ENCODE results near the gene UTF1.

UTF1 gene

DNA sequence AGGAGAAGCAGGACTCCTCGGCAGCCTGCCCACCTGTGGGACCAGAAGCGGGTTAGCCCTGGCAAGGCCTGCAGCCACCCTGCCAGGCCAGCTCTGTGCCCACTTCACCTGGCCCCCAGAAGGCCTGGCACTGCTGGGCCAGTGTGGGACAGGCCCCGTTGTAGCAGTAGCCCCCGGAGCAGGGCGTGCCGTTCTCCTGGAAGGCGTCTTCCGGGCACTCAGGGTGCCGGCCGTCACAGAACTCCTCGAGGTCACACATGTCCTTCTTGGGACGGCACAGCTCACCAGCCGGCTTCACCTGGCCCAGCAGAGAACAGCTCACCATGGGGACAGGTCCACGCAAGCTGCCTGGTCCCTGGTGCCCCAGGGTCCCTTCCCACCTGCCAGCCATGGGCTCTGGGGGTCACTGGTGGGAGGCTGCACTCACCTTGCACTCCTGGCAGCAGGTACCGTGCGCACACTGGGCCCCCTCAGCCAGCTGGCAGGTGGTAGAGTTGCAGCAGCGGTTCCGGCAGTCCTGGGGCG, 40.8 kb downstream of the UTF1 start:
- H3K4me2 ChIP-seq = no peak overlapping the region
- H3K36me3 ChIP-seq (ENCODE audit: insufficient read depth) = no peaks in the 10 kb centered on the region
- H3K9ac ChIP-seq = no peak overlapping the region
- H4K20me1 ChIP-seq (ENCODE audit: insufficient read depth) = no peaks in the 10 kb centered on the region
- no peak overlapping the region for H3K27ac ChIP-seq
- no peak overlapping the region for H3K4me3 ChIP-seq (IDR thresholded peaks at IDR 0.05; ENCODE audit: insufficient read depth, low read depth, low read length)
- H3K4me1 ChIP-seq (ENCODE audit: low read depth, poor library complexity, severe bottlenecking) = peaks cover 15% of the 10 kb centered on the region
- no peaks in the 10 kb centered on the region for H3K79me2 ChIP-seq (ENCODE audit: insufficient read depth, low read depth)
- TF ChIP-seq, protein P1, sequence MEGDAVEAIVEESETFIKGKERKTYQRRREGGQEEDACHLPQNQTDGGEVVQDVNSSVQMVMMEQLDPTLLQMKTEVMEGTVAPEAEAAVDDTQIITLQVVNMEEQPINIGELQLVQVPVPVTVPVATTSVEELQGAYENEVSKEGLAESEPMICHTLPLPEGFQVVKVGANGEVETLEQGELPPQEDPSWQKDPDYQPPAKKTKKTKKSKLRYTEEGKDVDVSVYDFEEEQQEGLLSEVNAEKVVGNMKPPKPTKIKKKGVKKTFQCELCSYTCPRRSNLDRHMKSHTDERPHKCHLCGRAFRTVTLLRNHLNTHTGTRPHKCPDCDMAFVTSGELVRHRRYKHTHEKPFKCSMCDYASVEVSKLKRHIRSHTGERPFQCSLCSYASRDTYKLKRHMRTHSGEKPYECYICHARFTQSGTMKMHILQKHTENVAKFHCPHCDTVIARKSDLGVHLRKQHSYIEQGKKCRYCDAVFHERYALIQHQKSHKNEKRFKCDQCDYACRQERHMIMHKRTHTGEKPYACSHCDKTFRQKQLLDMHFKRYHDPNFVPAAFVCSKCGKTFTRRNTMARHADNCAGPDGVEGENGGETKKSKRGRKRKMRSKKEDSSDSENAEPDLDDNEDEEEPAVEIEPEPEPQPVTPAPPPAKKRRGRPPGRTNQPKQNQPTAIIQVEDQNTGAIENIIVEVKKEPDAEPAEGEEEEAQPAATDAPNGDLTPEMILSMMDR (conservative IDR thresholded peaks at IDR 0.05; ENCODE audit: low read depth, low read length) = no peak
- H2AFZ ChIP-seq (ENCODE audit: low read depth) = no peak overlapping the region
- H3K27me3 ChIP-seq (ENCODE audit: insufficient read depth, low read depth) = no peaks in the 10 kb centered on the region

DNA sequence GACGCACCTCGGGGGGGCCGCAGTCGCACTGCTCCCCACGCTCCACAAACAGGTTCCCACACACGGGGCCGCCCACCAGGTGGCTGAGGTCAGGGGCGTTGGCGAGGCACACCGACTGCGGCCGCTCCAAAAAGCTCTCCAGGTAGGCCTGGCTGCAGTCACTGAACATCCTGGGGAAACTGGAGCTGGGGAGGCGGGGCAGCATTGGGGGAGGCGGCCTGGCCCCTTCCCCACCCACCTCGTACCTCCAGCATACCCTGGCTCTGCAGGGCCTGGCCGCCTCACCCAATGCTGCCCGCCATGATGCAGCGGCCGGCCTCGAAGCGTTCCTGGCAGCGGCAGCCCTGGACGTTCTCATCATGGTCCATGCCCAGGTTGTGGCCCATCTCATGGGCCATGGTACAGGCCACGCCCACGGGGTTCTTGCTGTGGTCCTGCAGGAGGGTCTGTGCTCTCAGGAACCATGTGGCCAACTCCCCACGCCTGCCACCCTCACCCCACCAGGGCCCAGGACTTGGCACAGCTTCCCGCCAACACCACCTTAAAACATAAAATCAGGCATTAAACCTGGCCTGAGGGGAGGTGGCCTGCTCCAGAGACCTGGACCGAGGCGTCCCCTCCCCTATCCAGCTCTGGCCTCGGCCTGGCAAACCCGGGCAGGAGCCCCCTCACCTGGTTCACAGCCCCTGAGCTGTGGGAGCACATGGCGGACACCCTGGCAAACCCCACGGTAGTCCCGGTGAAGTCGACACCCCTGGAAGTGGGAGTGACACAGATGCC, 41.7 kb downstream of the UTF1 start:
- no peaks in the 10 kb centered on the region for H3K36me3 ChIP-seq (ENCODE audit: insufficient read depth)
- H3K79me2 ChIP-seq (ENCODE audit: insufficient read depth, low read depth) = no peaks in the 10 kb centered on the region
- peaks cover 22% of the 10 kb centered on the region for H3K4me1 ChIP-seq (ENCODE audit: low read depth, poor library complexity, severe bottlenecking)
- H3K27me3 ChIP-seq (ENCODE audit: insufficient read depth, low read depth) = no peaks in the 10 kb centered on the region
- H2AFZ ChIP-seq (ENCODE audit: low read depth) = no peak overlapping the region
- H3K4me3 ChIP-seq (IDR thresholded peaks at IDR 0.05; ENCODE audit: insufficient read depth, low read depth, low read length) = no peak overlapping the region
- TF ChIP-seq, protein P1 (conservative IDR thresholded peaks at IDR 0.05; ENCODE audit: low read depth, low read length) = no peak
- H4K20me1 ChIP-seq (ENCODE audit: insufficient read depth) = no peaks in the 10 kb centered on the region
- H3K4me2 ChIP-seq = no peak overlapping the region
- H3K9ac ChIP-seq = no peak overlapping the region
- no peak overlapping the region for H3K27ac ChIP-seq

DNA sequence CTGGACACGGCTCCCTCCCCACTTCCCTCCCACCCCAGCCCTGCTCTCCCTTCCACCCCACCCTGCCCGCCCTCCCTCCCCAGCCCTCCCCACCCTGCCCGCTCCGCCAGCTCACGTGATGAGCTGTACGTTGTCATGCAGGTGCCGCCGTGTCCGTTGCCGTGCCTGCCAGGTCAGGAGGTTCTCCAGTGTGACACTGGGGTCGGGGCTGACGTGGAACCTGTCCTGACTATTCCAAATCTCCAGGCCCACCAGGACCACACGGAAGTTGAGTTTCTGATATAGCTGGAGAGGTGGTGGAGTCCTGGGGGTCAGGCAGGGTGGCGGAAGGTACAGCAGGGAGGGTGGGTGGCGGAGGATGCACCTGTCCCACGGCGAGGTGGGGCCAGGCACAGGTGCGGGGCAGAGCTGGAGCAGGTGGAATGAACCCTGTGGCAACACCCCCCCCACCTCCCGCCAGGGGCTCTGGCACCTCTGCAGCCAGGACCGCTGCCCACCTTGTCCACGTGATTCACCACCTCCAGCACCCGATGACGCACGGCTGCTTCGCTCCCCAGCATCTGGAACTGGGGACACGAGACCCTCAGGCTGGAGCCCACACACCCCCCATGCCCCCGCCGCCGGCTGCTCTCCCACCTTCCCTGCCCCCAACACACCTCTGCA, 42.4 kb downstream of the UTF1 start:
- H3K79me2 ChIP-seq (ENCODE audit: insufficient read depth, low read depth) = no peaks in the 10 kb centered on the region
- H3K36me3 ChIP-seq (ENCODE audit: insufficient read depth) = no peaks in the 10 kb centered on the region
- TF ChIP-seq, protein P1 (conservative IDR thresholded peaks at IDR 0.05; ENCODE audit: low read depth, low read length) = no peak
- H2AFZ ChIP-seq (ENCODE audit: low read depth) = no peak overlapping the region
- H3K9ac ChIP-seq = no peak overlapping the region
- H3K27ac ChIP-seq = no peak overlapping the region
- H3K4me2 ChIP-seq = no peak overlapping the region
- no peaks in the 10 kb centered on the region for H3K27me3 ChIP-seq (ENCODE audit: insufficient read depth, low read depth)
- H3K4me3 ChIP-seq (IDR thresholded peaks at IDR 0.05; ENCODE audit: insufficient read depth, low read depth, low read length) = no peak overlapping the region
- peaks cover 30% of the 10 kb centered on the region for H3K4me1 ChIP-seq (ENCODE audit: low read depth, poor library complexity, severe bottlenecking)
- no peaks in the 10 kb centered on the region for H4K20me1 ChIP-seq (ENCODE audit: insufficient read depth)

DNA sequence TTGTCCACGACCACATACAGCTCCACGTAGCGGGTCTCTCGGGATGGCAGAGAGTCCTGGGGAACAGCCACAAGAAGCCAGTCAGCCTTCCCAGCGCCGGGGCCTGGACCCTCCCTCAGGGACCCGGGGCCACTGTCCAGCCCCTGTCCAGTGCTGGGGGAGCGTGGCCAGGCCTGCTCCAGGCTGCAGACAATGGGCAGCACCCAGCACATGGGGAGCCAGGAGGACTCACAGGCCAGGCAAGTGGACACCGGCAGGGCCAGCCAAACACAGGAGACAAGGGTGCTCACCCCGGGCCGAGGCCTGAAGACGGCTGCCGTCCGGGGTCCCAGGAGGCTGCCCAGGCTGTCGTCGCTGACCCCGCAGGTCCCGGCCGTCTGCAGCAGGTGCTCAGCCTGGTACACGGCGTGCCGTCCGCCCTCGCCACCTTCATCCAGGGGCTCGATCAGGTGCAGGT, 43.0 kb downstream of the UTF1 start:
- Histone ChIP-seq H3K27me3 (ENCODE audit: insufficient read depth, low read depth) (no peaks in the 10 kb centered on the region), H3K27ac (no peak overlapping the region), H3K36me3 (ENCODE audit: insufficient read depth) (no peaks in the 10 kb centered on the region), H3K4me1 (ENCODE audit: low read depth, poor library complexity, severe bottlenecking) (peaks cover 35% of the 10 kb centered on the region), H4K20me1 (ENCODE audit: insufficient read depth) (no peaks in the 10 kb centered on the region), H3K4me2 (no peak overlapping the region), H2AFZ (ENCODE audit: low read depth) (no peak overlapping the region), H3K9ac (no peak overlapping the region), H3K79me2 (ENCODE audit: insufficient read depth, low read depth) (no peaks in the 10 kb centered on the region), H3K4me3 (IDR thresholded peaks at IDR 0.05; ENCODE audit: insufficient read depth, low read depth, low read length) (no peak overlapping the region)
- TF ChIP-seq, protein P1 (conservative IDR thresholded peaks at IDR 0.05; ENCODE audit: low read depth, low read length) = no peak

All from KMS-11 (cell line).